Breast epithelium (tissue), 4 donors: ENCODE measurements around the gene ZNF324B. TPM values are rescaled to one million over a fixed set of nuclear protein-coding genes. Genes with fewer than 3 reads are reported as not detected.

ENCODE experiments used
- DNase-seq, 2 donors: peaks; one replicate each; pipeline ENCODE4 v3.0.0-alpha.2; 2019; ENCODE audit warnings: low spot score in 2 of 2
- H3K27ac ChIP-seq, 2 donors: fragments of 200-600 bp; sonication (generic) in 1 of 2; one replicate each; pipeline ENCODE4 v1.5.1; 2016 to 2019; ENCODE audit warnings: mild to moderate bottlenecking in 1 of 2
- H3K27me3 ChIP-seq, 2 donors: fragments of 200-600 bp; sonication (generic) in 1 of 2; one replicate each; pipeline versions ENCODE4 v1.5.1 to v1.6.0; 2017 to 2019; ENCODE audit warnings: control low read depth in 1 of 2, mild to moderate bottlenecking in 1 of 2
- H3K36me3 ChIP-seq: fragments of 200-600 bp; one replicate; pipeline ENCODE4 v1.5.1; 2019
- H3K4me1 ChIP-seq, 2 donors: fragments of 200-600 bp; sonication (generic); one replicate each; pipeline ENCODE4 v1.5.1; 2016 to 2019; ENCODE audit warnings: control low read depth in 1 of 2
- H3K4me3 ChIP-seq, 3 donors: fragments of 200-600 bp; sonication (generic); 1 replicate in 2 of 3; 2 replicates in 1 of 3; pipeline ENCODE4 v1.5.1; 2016 to 2019; ENCODE audit warnings: mild to moderate bottlenecking in 3 of 3, moderate library complexity in 2 of 3
- H3K9me3 ChIP-seq, 2 donors: fragments of 200-600 bp; sonication (generic) in 1 of 2; one replicate each; pipeline ENCODE4 v1.5.1; 2016 to 2019; ENCODE audit warnings: control low read depth in 1 of 2
- CTCF ChIP-seq, 3 donors: fragments of 450-650 bp; IDR thresholded peaks; one replicate each; pipeline ENCODE4 v1.5.1; 2016 to 2017; ENCODE audit warnings: antibody characterized with exemption in 3 of 3, mild to moderate bottlenecking in 3 of 3, moderate library complexity in 3 of 3
- POLR2A ChIP-seq: fragments of 450-650 bp; IDR thresholded peaks from one replicate; pipeline ENCODE4 v1.6.1; 2016; ENCODE audit warnings: antibody characterized with exemption, mild to moderate bottlenecking, moderate library complexity
- POLR2AphosphoS5 ChIP-seq, 3 donors: sonication (generic); formaldehyde crosslinking; IDR thresholded peaks; one replicate each; pipeline ENCODE4 v1.6.1; 2017; ENCODE audit warnings: antibody characterized with exemption in 3 of 3
- intact Hi-C: fragments of 100-400 bp; cut with DNase I; formaldehyde crosslinking; loops from one replicate; pipeline ENCODE4 v1.15.1; 2023; ENCODE audit warnings: low total_unique reads
- total RNA-seq, 3 donors: library from RNA; depleted of rRNA; stranded (reverse); fragments of >200 nt; gene quantifications; one replicate each; pipeline ENCODE4 v1.1.0, GENCODE V29; 2016

Gene ZNF324B
- total RNA-seq, 3 donors from 2014 or later: 6.1 to 9.1 (median 7.2) TPM

- DNase-seq: no peak
- H3K27me3 ChIP-seq: no peaks in the 10 kb centered on the region
- H3K4me3 ChIP-seq: no peak overlapping the region
- H3K9me3 ChIP-seq: no peaks in the 10 kb centered on the region
- no peaks in the 10 kb centered on the region for H3K4me1 ChIP-seq
- no peak overlapping the region for H3K27ac ChIP-seq
- intact Hi-C loops: no loop called here
- TF ChIP-seq POLR2AphosphoS5 (IDR thresholded peaks at IDR 0.05) (no peak), CTCF (IDR thresholded peaks at IDR 0.05) (no peak), POLR2A (no peak)
- no peaks in the 10 kb centered on the region for H3K36me3 ChIP-seq
Observed at GRCh38 chr19:58492265-58492664, 40.8 kb downstream of the ZNF324B start.

GRCh38 chr19:58497634-58498170 lies 46.3 kb downstream of the ZNF324B start:
- Histone ChIP-seq H3K9me3 (no peaks in the 10 kb centered on the region), H3K27me3 (no peaks in the 10 kb centered on the region), H3K4me1 (peaks cover 0 to 6% of the 10 kb centered on the region in 2 donors), H3K36me3 (no peaks in the 10 kb centered on the region), H3K27ac (peak overlapping the region in 1 of 2 donors; percentile 25), H3K4me3 (peak overlapping the region in 1 of 3 donors; percentile 73)
- no peak for TF ChIP-seq CTCF (IDR thresholded peaks at IDR 0.05)
- TF ChIP-seq POLR2A: no peak
- TF ChIP-seq POLR2AphosphoS5 (IDR thresholded peaks at IDR 0.05): no peak
- intact Hi-C loops: loop anchor here (5.0 kb wide), 1 partner anchor 1275 kb away; no protein-coding TSS in a partner anchor
- no peak for DNase-seq

GRCh38 chr19:58498316-58499020 lies 47.0 kb downstream of the ZNF324B start:
- Histone ChIP-seq H3K36me3 (no peaks in the 10 kb centered on the region), H3K4me1 (peaks cover 0 to 6% of the 10 kb centered on the region in 2 donors), H3K27ac (peak overlapping the region; percentile 88 to 90), H3K9me3 (no peaks in the 10 kb centered on the region), H3K27me3 (no peaks in the 10 kb centered on the region), H3K4me3 (peak overlapping the region; percentile 52 to 73 (median 65))
- intact Hi-C loops: loop anchor here (5.0 kb wide), 1 partner anchor 1276 kb away; no protein-coding TSS in a partner anchor
- no peak for TF ChIP-seq POLR2A
- TF ChIP-seq CTCF (IDR thresholded peaks at IDR 0.05): no peak
- TF ChIP-seq POLR2AphosphoS5 (IDR thresholded peaks at IDR 0.05): no peak
- DNase-seq: no peak

- intact Hi-C loops: loop anchor here (5.0 kb wide), 1 partner anchor 1277 kb away; no protein-coding TSS in a partner anchor
- Histone ChIP-seq H3K9me3 (no peaks in the 10 kb centered on the region), H3K4me3 (peak overlapping the region; percentile 52 to 73 (median 65)), H3K4me1 (peaks cover 0 to 6% of the 10 kb centered on the region in 2 donors), H3K27ac (peak overlapping the region; percentile 88 to 90), H3K36me3 (no peaks in the 10 kb centered on the region), H3K27me3 (no peaks in the 10 kb centered on the region)
- peak; percentile 87 to 91 (median 88) for TF ChIP-seq POLR2AphosphoS5 (IDR thresholded peaks at IDR 0.05)
- TF ChIP-seq POLR2A: peak; percentile 26
- TF ChIP-seq CTCF (IDR thresholded peaks at IDR 0.05): peak; percentile 18 to 38 (median 36)
- peak; percentile 99 to 100 for DNase-seq
Observed at GRCh38 chr19:58499021-58499927, 47.9 kb downstream of the ZNF324B start.
